Activated CD8-positive, alpha-beta memory T cell treated with anti-CD3 and anti-CD28 coated beads, Interleukin-2, amount 50 U/mL, for 48 hours (primary cell): Measurements from ENCODE around the gene KASH5.
A peak's percentile ranks its signal among the peaks of the same experiment; 100 is the strongest.

ENCODE experiments used
- DNase-seq: peaks from one replicate; pipeline ENCODE4 v3.0.0-alpha.2; 2020

The KASH5 gene

GRCh38 chr19:49423071-49423984 lies 35.3 kb downstream of the KASH5 start, which contains the start of gene PTH2:
Gene PTH2 (minus strand): TSS chr19:49423441. CDS start chr19:49423339, 102 bp downstream.
- DNase-seq, result no peak

GRCh38 chr19:49423985-49424303 lies 35.9 kb downstream of the KASH5 start:
- DNase-seq, result no peak

- DNase-seq, result no peak
Measured at GRCh38 chr19:49425178-49425577, 37.1 kb downstream of the KASH5 start, which contains the start of gene GFY. Gene GFY (plus strand): TSS chr19:49425388. CDS start chr19:49426431, 1,043 bp downstream.

GRCh38 chr19:49425922-49426592 lies 38.0 kb downstream of the KASH5 start:
- DNase-seq, result peak; percentile 75

- DNase-seq, result no peak
Measured at GRCh38 chr19:49427339-49427738, 39.3 kb downstream of the KASH5 start.

GRCh38 chr19:49427855-49428546 lies 40.0 kb downstream of the KASH5 start:
- DNase-seq, result no peak

- DNase-seq, result no peak
Measured at GRCh38 chr19:49428547-49429451, 40.8 kb downstream of the KASH5 start.

GRCh38 chr19:49430172-49430677 lies 42.2 kb downstream of the KASH5 start:
- DNase-seq, result no peak

GRCh38 chr19:49430678-49431329 lies 42.8 kb downstream of the KASH5 start:
- no peak for DNase-seq

GRCh38 chr19:49431330-49431749 lies 43.3 kb downstream of the KASH5 start:
- DNase-seq, result no peak

GRCh38 chr19:49432141-49433073 lies 44.4 kb downstream of the KASH5 start:
- DNase-seq, result no peak

GRCh38 chr19:49433240-49433901 lies 45.3 kb downstream of the KASH5 start:
- DNase-seq, result no peak

GRCh38 chr19:49434907-49435583 lies 47.0 kb downstream of the KASH5 start:
- DNase-seq, result no peak

- DNase-seq, result no peak
Measured at GRCh38 chr19:49435670-49436069, 47.6 kb downstream of the KASH5 start.

GRCh38 chr19:49436381-49437017 lies 48.5 kb downstream of the KASH5 start:
- DNase-seq, result peak; percentile 92

GRCh38 chr19:49437231-49437630 lies 49.2 kb downstream of the KASH5 start:
- no peak for DNase-seq

GRCh38 chr19:49438261-49438660 lies 50.2 kb downstream of the KASH5 start:
- no peak for DNase-seq

GRCh38 chr19:49439836-49440235 lies 51.8 kb downstream of the KASH5 start:
- no peak for DNase-seq
